HG03135 (cell line): ENCODE data around the gene SENP1.
"Not testable (repeated sequence)": the region's sequence is repeated elsewhere in the genome, so short reads cannot be mapped to it uniquely, and the experiment has no call there.

Experiments used
- ATAC-seq: cut with Tn5 transposase; IDR thresholded peaks from one replicate; pipeline ENCODE4 v1.9.1; 2021; ENCODE audit warnings: mild to moderate bottlenecking, moderate library complexity; ENCODE audit not compliant: unreplicated experiment

SENP1 gene

DNA sequence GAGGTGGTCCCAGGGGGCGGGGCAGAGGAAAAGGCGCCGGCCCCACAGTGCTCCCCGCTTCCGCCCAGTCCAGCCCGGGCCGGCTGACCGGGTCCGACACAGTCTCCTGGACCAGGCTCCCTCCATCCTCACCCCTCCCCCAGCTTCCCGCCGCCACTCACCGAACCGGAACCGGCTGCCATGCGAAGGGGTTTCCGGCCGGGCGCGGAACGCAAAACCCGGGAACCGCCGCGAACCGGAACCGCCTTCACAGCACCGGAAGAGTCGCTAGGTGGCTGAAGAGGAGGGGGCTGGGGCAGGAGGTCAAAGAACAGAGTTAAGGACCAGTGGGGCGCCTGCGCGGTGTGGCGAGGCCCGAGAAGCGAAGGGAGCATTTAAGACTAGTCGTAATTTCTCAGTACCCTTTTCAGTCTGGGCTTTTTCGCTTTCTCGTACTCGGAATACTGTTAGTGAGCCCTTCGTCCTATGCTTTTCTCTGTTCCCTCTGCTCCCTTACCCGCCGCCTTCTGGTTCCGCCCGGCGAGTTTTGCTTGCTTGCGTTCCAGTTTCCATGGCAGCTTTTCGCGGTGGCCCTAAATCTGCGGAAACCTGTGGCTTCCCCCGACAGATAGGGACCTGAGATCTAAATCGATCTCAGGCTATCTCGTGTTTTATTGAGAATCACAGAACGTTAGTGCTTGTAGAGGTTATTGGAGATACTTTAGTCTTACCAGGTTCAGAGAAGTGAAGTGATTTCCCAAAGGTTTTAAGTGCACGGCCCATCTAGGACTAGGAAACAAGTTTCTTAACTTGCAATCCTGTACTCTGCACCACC, at the start of gene SENP1:
TSS of gene SENP1 (minus strand) at position 213 of the 814 bp plus-strand sequence. CDS start 4,607 bp downstream, outside the sequence.
- ATAC-seq: peak; percentile 62

DNA sequence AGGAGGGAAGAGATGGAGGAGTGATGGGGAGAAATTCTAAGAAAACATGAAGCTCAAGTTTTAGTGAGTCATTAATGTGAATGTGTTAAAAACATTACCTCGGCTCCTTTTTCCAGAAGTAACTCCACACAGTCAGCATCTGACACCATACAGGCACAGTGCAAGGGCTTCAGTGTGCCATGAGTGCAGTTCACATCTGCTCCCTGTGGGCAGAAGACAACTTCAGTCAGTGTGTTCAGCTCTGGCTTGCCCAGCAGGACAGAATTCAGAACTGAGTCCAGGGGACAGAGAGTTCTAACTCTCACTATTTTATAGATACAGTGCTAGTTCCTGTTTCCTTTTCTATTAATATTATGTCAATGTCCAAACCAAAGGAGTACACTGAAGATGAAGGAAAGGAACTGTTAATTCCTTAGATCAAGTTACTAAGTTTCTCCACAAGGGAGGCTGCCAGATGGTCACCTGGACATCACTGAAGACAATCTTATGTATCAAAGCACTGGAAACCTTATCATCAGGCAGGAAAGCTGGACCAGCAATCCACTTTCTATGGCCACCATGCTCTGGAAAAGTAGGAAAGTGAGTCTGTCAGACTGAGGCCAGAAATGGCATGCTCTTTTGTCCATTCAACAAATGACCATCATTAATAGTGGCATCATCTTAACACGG, 45.4 kb upstream of the SENP1 start:
- no peak for ATAC-seq

GRCh38 chr12:48145981-48146380, 40.1 kb upstream of the SENP1 start:
- no peak for ATAC-seq

DNA sequence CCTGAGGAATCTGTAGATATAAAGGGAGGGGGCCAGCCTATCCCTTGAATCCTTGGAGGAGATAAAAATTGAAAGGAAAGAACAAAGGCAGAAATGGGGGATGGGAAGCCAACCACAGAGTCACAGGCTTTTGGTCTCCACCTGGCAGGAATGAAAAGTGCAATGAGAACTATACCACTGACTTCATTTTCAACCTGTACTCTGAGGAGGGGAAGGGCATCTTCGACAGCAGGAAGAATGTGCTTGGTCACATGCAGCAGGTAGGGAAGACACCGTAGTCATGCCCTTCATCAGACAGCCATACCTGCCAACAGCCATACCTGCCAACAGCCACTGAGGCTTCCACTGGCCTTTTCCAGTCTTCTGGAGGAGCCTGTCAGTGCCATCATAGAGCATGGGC, 38.0 kb upstream of the SENP1 start:
- no peak for ATAC-seq

DNA sequence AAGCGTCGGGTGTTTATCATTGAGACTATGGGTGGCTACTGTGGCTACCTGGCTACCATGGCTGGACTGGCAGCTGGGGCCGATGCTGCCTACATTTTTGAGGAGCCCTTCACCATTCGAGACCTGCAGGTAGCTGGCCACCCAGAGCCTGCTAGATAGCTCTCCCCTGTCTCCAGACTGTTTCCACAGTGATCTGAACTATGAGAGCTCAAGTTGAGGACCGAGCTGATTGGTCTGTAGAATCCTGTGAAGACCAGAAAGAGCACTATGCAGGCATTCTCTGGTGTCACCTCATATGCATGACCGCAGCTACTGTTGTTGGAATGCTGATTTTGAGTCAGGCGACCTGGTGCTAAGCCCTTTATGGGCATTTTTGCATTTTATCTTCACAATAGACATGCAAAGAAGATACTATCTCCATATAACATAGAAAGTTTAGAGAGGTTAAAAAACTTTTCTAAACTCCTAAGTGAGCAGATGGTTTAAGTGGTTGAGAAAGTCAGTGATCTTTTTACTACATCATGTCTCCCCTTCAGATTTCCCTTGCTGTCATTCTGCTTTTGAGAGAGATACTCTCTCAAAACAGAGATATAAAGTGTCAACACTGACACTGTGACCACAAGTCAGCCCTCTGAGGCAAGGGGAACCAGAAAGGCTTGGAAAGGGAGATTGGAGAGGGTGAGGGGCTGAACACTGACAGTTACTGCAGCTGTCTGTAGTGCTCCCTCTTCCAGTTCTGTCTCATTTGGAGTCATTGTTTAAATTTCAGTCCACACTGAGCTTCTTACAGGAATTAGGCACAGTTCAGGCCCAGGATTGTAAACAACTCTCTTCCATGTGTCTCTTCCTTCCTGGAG, 37.2 kb upstream of the SENP1 start:
- no peak for ATAC-seq

DNA sequence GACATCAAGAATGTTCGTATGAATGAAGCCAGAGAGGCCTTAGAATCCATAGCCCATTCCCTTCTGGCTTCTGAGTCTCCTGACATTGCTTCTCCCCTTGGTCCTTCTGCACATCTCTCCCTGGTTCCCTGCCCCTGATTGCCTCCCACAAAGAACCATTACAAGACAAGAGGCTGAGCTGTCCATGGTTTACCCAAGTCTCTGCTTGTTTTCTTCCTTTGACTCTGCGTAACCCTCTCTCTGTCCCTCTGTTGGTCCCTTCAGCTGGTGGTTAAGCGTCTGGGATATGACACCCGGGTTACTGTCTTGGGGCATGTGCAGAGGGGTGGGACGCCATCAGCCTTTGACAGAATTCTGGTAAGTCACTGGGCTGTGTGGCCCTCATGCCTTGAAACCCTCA, 29.1 kb upstream of the SENP1 start:
- no peak for ATAC-seq

GRCh38 chr12:48132826-48133225, 26.9 kb upstream of the SENP1 start:
- no peak for ATAC-seq

DNA sequence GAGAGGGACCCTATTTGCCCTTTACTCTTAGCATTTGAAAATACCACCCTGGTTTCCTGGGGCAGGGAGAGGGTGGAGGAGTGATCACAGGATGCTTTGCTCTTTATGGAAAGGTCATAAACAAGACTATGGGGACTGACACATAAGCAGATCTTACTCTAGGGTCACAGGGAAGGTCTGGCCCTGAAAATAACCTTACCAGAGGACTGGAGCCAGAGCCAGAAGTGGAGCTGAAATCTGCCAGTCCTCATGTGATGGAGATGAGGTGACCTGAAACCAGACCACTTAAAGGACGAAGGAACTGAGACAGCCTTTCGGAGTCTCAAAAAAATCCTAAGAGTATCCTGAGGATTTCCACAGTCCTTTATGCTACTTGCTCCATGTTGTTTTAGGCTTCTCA, 25.6 kb upstream of the SENP1 start:
- no peak for ATAC-seq

DNA sequence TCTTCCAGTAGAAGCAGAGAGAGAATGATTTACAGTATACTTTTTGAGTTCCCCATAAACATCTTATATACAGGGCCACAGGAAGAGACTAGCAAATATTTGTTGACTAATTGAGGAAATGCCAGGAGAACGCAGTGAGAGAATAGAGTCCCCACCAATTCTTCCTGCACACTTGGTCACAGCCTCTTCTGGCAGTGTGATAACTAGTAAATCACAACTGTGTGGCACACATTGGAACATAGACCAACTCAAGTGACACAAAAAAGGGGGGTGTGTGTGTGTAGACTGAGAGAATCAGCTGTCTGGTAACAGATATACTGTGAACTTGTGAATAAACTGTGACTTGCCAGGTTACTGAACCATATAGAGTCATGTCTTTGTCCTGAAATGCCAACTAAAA, 23.5 kb upstream of the SENP1 start:
- no peak for ATAC-seq

- no peak for ATAC-seq
Measured at GRCh38 chr12:48128800-48129199, 22.9 kb upstream of the SENP1 start.

- no peak for ATAC-seq
Measured at GRCh38 chr12:48126953-48127630, 21.2 kb upstream of the SENP1 start.

DNA sequence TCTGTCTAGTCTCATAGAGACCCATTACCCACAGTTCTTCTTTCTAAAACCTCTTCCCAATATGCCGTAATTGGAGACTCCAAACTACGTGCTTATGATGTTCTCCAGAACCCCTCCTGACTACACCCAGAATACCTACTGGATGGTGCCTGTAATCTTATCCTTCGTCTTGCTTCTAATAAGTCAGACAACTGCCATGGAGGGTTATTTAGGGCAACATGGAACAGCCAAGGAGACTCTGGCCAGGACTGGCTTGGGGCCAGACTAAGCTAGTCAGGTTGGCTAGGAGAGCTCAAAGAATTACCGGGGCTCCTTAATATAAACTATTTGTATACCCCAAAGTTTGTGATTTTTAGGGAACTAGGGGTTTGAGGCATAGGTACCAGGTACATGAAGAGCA, 20.1 kb upstream of the SENP1 start:
- ATAC-seq: no peak

DNA sequence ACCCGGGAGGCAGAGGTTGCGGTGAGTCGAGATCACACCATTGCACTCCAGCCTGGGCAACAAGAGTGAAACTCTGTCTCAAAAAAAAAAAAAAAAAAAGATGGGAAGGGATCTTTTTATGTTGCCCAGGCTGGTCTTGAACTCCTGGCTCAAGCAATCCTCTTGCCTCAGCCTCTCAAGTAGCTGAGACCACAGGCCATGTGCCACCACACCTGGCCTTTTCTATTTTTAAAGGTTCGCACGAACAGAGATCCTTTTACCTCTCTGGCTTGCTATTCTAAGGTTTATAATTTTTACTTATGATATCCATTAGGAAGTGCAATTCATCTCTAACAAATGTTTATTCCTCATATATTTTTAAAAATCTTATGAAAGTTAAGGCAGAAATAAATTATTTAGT, 19.7 kb upstream of the SENP1 start:
- not testable (repeated sequence) for ATAC-seq

DNA sequence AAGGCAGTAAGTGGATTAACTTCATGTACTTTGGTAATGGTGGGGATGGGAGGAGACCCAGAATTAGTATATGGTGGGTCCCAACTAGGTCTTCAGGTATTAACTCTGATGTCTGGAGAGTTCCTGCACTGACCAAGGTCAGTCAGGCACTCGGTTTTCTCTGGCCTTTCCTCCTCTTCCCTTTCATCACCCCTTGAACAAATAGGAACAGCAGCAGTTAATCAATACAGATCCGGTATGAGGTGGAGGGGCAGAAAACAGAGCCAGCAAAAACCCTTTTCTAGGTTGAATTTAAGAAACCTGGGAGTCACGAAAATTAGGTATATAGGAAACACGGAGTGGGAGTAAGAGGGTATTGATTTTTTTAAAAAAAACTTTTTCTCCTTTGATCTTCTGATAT, 17.3 kb upstream of the SENP1 start:
- ATAC-seq: no peak

GRCh38 chr12:48122065-48122834, 16.4 kb upstream of the SENP1 start:
- no peak for ATAC-seq

- no peak for ATAC-seq
Measured at GRCh38 chr12:48121522-48121921, 15.6 kb upstream of the SENP1 start.

- no peak for ATAC-seq
Measured at GRCh38 chr12:48119834-48120195, 13.9 kb upstream of the SENP1 start.

DNA sequence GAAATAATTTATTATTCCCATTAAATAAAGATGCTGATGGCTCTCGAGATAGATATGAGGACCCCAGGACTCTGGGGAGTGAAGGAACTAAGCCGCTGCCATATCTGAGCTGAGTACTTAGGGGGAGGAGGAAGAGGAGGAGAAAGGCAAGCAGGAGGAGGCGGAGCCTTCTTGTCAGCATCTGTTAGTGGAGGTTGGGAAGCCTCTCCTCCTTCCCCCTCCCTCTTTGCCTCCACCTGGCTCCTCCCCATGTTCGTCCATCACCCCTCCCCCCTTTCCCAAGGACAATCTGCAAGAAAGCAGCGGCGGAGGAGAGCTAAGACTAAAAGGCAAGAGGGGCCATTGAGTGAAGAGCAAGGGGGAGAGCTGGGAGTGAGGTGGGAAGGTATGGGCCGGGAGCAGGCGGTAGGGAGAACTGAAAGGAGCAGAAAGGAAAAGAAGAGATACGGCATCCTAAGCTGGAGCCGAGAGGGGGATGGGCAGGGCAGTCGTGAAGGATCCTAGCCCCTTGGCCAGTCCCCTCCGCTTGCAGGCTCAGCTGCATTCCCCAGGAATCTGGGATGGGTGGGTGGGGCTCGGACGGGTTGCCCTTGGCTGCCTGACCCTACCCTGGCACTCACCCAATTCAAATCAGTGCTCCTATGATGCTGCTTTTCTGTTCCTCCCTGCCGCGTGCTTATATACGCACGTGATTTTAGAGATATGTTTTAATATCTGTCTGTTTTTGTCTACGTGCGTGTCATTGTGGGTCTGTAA, 13.4 kb upstream of the SENP1 start, which contains the start of gene PFKM:
TSS of gene PFKM (plus strand) at position 287 of the 756 bp plus-strand sequence. CDS start 3,411 bp downstream, outside the sequence.
- ATAC-seq: peak; percentile 96

- ATAC-seq: no peak
Measured at GRCh38 chr12:48118284-48118871, 12.5 kb upstream of the SENP1 start.
